HFFc6 (cell line): ENCODE results near the gene NANOS2. TPM values are rescaled to one million over a fixed set of nuclear protein-coding genes. Genes with fewer than 3 reads are reported as not detected.
"Not testable (repeated sequence)": the region's sequence is repeated elsewhere in the genome, so short reads cannot be mapped to it uniquely, and the experiment has no call there.

ENCODE experiments used
- DNase-seq: peaks from one replicate; pipeline ENCODE4 v3.0.0-alpha.2; 2018
- H3K27ac Mint-ChIP-seq: 2 replicates; pipeline ENCODE4 v1.8.0; 2020; ENCODE audit warnings: mild to moderate bottlenecking, mixed read lengths
- H3K27me3 Mint-ChIP-seq: 2 replicates; pipeline ENCODE4 v1.8.0; 2021; ENCODE audit warnings: mild to moderate bottlenecking, moderate library complexity, mixed read lengths; ENCODE audit not compliant: insufficient read depth
- H3K36me3 Mint-ChIP-seq: 2 replicates; pipeline ENCODE4 v1.8.0; 2021; ENCODE audit warnings: low read depth, mixed read lengths
- H3K4me1 Mint-ChIP-seq: 2 replicates; pipeline ENCODE4 v1.8.0; 2020; ENCODE audit warnings: low read depth, mixed read lengths
- H3K4me3 Mint-ChIP-seq: 2 replicates; pipeline ENCODE4 v1.8.0; 2020; ENCODE audit warnings: mild to moderate bottlenecking, moderate library complexity, mixed read lengths
- H3K9me3 Mint-ChIP-seq: 2 replicates; pipeline ENCODE4 v1.8.0; 2020; ENCODE audit warnings: mild to moderate bottlenecking, mixed read lengths
- CTCF ChIP-seq: fragments of 200-600 bp; sonication (generic); IDR thresholded peaks from 2 replicates; pipeline ENCODE4 v1.5.0; 2021; ENCODE audit warnings: antibody characterized with exemption, mild to moderate bottlenecking
- total RNA-seq, 6 experiments: library from RNA; stranded (reverse); fragmentation: NEBNext Ultra II Directional; extraction: Animal tissue kit (Norgen Biotek cat#: 25700); gene quantifications; 2 replicates in 1 of 6; 3 replicates in 5 of 6; pipeline ENCODE4 v1.2.3, GENCODE V29; 2021

The NANOS2 gene
- total RNA-seq, 6 experiments from 2014 or later, result not detected

- Mint-ChIP-seq H3K36me3 (no peaks in the 10 kb centered on the region), H3K9me3 (no peaks in the 10 kb centered on the region), H3K27ac (no peak overlapping the region), H3K4me3 (no peak overlapping the region), H3K4me1 (no peaks in the 10 kb centered on the region), H3K27me3 (peaks cover 29% of the 10 kb centered on the region)
- DNase-seq, result no peak
- TF ChIP-seq CTCF, result no peak
Observed at GRCh38 chr19:45870798-45871197, 43.8 kb downstream of the NANOS2 start.

GRCh38 chr19:45867241-45867640 is 47.3 kb downstream of the NANOS2 start:
- not testable (repeated sequence) for H3K4me1 Mint-ChIP-seq, H3K27ac Mint-ChIP-seq, H3K4me3 Mint-ChIP-seq, H3K36me3 Mint-ChIP-seq, DNase-seq, H3K9me3 Mint-ChIP-seq
- H3K27me3 Mint-ChIP-seq, result peaks cover 45% of the 10 kb centered on the region

- peaks cover 9% of the 10 kb centered on the region; the same call in 1 of the 2 replicates for H3K4me1 Mint-ChIP-seq
Observed at GRCh38 chr19:45866400-45867176, 48.0 kb downstream of the NANOS2 start.

GRCh38 chr19:45865269-45865948 is 49.2 kb downstream of the NANOS2 start:
- DNase-seq, result no peak
- H3K4me3 Mint-ChIP-seq, result no peak overlapping the region
- no peak for TF ChIP-seq CTCF
- peaks cover 9% of the 10 kb centered on the region; the same call in 1 of the 2 replicates for H3K4me1 Mint-ChIP-seq
- H3K9me3 Mint-ChIP-seq, result no peaks in the 10 kb centered on the region
- H3K36me3 Mint-ChIP-seq, result peaks cover 9% of the 10 kb centered on the region
- no peak overlapping the region for H3K27ac Mint-ChIP-seq
- H3K27me3 Mint-ChIP-seq, result peaks cover 39% of the 10 kb centered on the region

More at GRCh38 chr19:45866400-45867176, 48.0 kb downstream of the NANOS2 start:
- H3K27me3 Mint-ChIP-seq, result peaks cover 43% of the 10 kb centered on the region
- no peak overlapping the region for H3K27ac Mint-ChIP-seq
- DNase-seq, result no peak
- no peak overlapping the region for H3K4me3 Mint-ChIP-seq
- TF ChIP-seq CTCF, result no peak
- H3K9me3 Mint-ChIP-seq, result no peaks in the 10 kb centered on the region
- peaks cover 9% of the 10 kb centered on the region for H3K36me3 Mint-ChIP-seq

GRCh38 chr19:45864629-45865082 is 49.9 kb downstream of the NANOS2 start:
- Mint-ChIP-seq H3K36me3 (peaks cover 9% of the 10 kb centered on the region), H3K4me1 (peaks cover 9% of the 10 kb centered on the region; the same call in 1 of the 2 replicates), H3K27ac (no peak overlapping the region), H3K4me3 (no peak overlapping the region), H3K9me3 (no peaks in the 10 kb centered on the region), H3K27me3 (peaks cover 39% of the 10 kb centered on the region)
- TF ChIP-seq CTCF, result no peak
- DNase-seq, result no peak
